ENCODE data around the gene TAB2.
A peak's percentile ranks its signal among the peaks of the same experiment; 100 is the strongest.
"Not testable (repeated sequence)": the region's sequence is repeated elsewhere in the genome, so short reads cannot be mapped to it uniquely, and the experiment has no call there.

Gene TAB2

DNA sequence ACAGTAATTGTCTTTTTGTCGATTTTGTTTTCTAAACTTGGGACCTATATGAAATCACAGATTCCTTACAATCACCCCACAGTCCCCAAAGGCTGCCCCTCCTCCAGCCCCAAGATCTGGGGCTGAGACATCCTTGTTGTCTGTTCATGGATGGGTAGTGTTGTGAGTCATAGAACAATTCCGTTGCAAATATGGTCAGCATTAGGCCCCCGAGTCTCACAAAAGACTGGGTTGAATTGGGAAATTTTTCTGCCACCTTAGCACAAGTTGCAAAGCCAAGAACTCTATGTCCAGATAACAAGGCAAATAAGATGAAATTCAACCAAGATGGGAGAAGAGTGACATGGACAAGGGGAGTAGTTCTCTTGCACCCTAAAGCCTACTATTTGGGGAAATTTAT is 10.5 kb upstream of the TAB2 start:
- no peak for DNase-seq

DNA sequence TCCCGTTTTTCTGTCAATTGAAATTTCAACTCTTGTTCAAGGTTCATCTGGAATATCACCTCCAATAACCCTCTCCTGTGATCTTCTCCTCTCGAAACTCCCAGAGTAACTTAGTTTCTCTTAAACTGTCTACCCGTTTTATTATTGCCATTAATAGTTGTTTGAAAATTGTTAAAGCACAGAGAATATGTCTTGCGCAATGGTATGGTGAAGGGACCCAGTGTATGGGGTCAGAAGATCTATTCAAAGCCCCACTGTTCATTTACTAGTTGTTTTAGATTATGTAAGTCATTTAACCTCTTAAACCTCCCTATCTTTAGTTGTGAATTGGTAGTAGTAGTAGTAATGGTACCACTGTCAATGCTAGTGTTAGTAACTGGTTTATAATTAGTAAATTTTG is 6.2 kb upstream of the TAB2 start:
- no peak for DNase-seq

DNA sequence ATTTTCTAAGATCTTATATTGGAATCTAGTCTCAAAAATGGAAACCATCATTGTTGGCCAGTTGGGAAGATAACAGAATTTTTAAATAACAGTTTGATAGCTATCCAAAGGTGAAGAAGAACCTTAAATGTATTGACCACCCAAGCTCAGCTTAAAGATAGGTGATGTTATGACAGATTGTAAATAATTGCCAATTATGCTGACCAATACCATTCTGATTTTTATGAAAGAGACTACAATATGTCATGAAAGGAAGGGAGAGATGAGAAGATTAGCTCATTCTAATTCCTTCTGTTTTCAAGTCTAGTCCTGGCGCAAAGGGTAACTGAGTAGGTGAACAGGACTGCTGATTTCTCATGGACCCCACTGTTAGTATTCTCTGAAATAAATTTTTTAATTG is 5.7 kb upstream of the TAB2 start:
- no peak for DNase-seq

DNA sequence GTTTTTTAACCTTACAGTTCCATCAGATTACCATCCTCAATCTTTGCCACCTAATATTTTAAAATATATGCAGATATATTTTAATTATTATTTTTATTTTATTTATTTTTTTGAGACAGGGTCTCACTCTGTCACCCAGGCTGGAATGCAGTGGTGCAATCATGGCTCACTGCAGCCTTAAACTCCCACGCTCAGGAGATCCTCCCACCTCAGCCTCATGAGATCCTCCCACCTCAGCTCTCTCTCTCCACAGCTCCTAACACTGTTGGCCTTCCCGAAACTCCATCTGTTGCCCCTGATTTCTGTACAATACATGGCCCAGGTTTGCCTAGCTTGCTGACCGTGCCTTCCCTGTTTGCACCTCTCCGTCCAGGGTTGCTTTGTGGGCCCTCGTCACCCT is 4.4 kb upstream of the TAB2 start:
- no peak for DNase-seq

DNA sequence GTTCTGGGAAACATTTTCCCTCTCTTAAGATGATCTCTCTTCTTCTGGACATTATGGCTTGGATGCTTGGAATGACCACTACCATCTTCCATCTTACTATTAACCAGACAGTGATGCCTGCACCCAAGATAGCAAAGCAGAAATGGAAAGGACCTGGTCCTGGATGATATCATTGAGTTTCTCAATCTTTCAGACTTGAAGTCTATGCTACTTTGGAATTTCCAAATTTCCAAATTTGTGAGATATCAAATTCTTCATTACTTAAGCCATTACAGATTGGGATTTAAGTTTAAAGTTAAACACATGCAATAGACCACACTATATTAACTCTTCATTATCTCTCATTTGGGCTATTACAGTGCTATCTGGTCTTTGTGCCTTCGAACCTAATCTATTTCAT is 3.7 kb upstream of the TAB2 start:
- DNase-seq: no peak

DNA sequence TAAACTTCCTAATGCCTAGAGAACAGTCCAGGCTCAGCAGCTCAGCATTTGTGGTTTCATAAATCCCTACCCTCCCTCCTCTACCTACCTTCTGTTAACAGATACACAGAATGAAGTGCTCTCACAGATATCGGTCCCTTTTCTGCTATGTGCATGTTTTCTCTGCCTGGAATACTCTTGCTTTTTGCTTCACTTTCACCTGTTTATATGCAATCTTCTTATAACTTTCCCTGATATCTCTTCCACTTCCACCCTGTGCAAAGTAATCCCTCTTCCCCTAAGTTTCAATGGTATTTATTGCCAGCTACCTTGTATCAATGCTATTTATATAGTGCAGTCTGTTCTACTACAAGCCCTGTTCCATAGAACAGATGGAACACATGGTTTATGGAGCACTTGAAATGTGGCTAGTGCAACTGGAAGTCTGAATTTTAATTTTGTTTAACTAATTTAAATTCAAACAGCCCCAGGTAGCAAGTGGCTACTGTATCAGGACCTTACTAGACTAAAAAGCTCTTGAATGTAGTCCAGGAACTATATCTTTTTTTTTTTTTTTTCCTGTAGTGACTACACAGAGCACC is 3.1 kb upstream of the TAB2 start:
- no peak for DNase-seq

DNA sequence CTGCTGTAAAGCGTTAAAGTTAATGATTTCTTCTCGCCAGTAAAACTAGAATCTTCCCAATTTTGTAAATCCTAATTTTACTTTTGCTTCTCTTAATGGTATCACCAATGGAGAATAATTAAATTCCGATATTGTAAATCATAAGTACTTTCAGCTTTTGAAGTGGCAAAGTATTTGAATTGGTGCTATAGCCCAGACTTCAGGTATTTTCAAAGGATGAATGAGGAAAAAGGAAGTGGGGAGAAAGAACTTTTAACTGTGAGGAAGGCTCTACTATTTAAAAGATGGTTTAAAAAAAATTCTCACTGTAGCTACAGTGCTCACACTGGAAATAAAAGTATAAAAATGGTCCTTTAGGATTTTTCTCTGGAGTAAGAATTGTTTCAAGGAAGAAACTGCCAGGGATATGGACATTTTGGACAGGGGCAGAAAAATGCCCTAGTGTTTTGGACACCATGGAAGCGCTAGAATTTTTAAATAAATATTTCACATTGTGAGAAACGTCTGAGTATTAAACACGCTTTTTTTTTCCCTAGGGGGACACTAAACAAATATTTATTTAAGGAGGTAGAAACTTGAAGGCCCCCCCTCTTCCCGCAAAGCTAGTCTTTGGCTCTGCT is 1.3 kb upstream of the TAB2 start:
- no peak for DNase-seq

DNA sequence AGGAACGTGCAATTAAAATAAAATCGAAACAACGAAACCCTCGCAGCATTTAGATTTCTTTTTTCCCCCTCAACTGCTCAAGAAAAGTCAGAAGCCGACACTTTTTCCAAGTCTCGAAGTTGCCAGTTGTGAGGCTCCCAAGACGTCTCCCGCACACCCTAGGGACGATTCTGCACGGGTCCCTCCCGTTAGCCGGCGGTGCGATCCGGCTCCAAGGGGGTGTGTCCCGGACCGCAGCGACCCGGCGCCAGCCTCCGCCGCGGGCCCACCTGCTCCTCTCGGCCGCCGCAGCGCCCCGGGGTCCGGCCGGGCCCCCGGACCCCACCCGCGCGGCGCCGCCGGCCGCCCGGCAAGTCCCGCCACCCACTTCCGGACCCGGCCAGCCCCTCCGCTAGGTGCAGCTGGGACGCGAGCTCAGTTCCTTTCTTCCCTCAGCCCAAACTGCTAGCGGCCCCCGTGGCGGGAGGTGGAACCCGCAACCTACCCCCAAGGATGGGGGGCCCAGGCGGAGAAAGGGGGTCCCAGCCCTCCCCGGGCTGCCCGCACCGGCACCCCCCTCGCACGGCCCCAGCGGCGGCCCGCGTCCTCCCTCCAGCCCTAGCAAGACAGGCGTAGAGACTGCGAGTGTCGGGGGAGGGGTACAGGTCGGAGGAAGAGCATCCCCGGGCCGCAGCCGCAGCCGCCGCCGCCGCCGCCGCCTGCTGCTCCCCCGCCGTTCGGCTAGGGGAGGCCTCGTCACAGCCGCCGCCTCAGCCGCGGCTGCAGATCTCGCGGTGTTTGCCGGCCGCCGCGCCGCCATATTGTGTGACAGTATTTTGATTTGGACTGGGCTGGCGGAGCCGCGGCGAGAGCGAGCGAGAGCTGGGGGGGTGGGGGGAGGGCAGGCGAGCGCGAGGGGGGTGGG is 520 bp upstream of the TAB2 start:
- DNase-seq: peak; percentile 88

DNA sequence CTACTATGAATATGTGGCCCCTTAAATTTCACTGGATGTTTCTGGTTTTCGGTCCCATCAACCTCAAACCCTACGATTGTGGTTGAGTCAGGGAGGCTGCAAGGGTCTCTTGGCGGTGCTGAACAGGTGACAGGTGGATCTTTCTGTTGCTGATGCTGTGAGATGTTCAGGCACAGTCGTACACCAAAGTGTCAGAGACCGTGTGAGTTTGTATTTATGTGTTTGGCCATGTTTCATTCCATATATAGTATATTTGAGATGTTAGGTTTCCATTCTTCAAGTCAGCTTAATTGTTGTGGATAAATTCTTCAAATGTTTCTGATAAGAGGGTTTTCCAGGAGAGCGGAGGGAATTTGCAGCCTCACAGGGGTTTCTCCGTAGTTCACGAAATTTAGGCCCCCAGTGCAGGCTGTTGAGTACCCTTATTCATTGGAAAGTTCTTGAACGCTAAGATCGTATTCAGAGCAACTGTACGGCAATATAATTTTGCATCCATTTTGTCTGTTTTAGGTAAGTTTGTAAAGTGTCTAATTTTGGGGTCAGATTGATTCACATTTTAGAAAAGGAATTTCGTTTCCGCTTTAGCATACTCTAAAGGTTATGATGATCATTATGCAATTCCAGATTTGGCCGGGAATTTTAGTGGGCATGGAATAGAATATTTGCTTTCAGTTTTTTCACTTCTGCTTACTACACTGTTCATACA is 1.2 kb downstream of the TAB2 start:
- DNase-seq: peak; percentile 50

DNA sequence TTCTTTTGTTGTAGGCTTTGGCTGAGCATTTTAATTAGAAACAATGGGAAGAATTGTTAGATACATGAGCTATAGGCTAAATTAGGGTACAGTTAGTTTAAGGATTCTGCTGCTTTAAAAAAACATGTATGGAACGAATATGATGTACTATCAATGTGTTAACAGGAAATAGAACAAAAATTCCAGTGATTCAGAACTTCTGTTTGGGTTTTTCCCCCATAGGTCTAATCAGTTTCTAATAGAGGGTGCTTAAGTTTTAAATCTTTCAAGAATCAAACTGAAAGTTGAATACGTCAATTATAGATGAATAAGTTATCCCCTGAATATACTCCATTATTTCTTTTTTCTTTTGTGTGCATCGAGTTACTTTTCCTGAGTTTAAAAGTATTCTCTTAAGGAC is 1.9 kb downstream of the TAB2 start:
- DNase-seq: no peak

DNA sequence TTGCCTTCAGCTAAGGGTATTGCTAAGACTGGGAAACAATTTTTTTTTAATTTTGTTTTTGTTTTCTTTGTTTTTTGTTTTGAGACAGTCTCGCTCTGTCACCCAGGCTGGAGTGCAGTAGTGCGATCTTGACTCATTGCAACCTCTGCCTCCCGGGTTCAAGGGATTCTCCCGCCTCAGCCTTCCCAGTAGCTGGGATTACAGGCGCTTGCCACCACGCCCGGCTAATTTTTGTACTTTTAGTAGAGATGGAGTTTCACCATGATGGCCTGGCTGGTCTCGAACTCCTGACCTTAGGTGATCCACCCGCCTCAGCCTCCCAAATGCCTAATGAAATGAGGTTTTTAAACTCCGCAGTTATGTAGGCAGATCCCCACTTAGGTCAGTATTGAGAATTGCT is 2.5 kb downstream of the TAB2 start:
- not testable (repeated sequence) for DNase-seq

DNA sequence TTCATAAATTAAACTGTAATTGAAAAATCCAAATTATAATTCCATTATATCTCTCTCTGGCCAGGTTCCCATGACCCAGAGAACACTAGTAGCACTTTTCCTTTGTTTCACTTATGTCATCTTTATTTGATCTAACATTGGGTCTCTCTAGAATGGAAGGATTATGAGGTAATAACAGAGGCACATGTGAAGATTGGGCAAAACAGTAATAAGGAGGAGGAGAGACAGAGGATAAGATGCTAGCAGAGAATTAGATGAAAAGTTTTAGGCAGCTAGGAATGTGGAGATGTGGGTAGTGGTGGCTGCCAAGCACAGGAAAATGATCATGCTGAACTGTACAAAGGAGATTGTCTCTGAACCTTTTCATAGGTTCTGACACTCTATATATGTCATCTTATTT is 3.3 kb downstream of the TAB2 start:
- no peak for DNase-seq

DNA sequence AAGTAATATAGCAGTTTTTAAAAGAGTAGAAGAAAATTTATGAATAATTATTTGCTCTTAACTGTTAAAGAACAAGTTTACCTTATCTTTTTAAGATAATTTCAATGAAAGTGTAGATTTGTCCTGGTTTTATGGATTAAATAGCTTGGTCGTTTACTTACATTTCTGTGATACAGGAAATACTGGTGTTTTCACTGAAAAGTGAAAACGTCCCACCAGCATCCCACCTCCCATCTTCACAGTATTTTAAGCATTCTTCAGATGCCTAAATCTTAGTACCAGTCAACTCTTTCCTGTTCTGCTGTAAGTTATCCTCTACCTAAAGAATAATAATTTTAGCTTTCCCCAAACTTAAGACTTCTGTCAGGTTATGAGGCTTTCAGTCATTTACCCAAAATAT is 5.8 kb downstream of the TAB2 start:
- no peak for DNase-seq

DNA sequence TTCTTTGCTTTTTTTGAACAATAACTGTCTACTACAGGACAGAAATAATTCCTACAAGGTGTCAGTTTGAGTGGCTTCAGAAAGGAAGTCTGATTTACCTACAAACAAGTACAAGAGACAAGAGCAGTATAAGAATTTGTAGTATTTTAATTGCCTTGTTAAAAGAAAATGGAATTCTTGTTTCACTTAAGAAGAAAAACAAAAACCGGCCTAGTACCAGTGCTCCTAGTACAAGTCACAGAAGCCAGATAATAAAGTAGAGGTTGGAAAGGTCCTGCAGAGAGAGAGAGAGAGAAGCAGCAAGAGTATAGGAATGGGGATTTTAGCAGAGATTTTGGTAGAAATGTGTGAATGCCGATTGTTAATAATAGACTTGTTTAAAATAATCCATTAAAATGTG is 6.4 kb downstream of the TAB2 start:
- DNase-seq: no peak

DNA sequence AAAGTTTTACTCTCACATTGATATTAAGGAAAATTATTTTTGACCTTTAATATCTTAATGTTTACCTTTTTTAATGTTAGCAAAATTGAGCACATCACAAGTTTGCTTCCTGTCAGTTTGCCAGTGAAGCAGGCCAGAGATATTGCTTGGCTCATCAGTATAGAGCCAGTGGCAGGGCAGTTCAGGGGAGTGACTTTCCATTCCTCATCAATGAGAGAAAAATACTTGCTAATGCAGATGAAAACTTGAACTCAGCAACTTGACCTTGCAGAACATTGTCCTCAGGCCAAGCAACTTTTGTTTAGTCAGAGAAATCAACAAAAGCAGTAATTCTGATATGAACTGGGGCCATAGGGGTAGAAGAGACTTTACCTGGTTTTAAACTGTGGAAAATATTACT is 6.9 kb downstream of the TAB2 start:
- no peak for DNase-seq

DNA sequence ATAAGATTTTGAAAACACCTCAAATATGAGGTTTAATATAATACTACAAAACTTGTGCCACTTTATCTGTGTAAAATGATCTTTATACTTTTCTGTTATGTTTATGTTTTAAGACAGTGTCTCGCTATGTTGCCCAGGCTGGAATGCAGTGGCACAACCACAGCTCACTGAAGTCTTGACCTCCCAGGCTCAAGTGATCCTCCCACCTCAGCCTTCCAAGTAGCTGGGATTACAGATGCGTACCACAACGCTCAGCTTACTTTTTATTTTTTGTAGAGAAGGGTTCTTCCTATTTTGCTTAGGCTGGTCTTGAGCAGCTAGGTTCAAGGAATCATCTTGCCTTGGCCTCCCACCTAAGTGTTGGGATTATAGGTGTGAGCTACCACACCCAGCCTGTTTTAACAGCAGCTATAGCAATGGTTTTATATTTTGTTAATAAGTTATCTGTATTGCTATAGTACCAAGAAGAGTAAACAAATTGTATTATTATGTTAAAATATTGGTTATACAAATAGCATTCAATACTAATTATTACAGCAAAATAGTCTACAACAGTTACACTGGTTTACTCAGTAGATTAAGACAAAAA is 8.2 kb downstream of the TAB2 start:
- no peak for DNase-seq

DNA sequence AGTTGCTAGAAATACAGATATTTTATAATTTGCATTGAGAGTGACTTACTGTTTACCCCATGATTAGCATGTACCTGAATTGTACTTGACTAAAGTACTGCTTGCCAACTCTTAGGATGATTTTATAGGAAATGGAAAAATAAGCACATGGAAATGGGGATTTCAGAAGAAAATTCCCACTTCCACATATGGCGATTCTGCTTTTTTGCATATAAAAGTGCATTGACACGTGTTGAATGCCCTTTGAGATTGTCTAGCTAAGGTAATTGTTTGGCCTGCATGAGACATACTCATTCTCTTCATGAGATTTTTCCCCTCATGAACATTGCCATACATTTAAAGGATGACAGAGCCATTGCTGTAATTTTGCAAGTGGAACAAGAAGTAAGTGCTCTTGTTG is 10.1 kb downstream of the TAB2 start:
- DNase-seq: no peak

DNA sequence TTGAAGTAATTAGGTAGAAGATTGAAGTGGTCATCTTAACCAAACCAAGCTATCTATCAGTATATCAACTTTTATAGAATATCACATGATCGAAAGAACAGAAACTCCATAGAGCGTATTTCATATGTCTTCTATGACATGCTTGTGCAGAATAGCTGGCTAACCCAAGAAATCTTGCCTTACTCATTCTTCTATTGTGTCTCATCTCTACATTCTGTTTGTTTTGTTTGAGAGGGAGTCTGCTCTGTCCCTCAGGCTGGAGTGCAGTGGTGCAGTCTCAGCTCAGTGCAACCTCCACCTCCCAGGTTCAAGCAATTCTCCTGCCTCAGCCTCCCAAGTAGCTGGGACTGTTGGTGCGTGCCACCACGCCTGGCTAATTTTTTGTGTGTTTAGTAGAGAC is 10.6 kb downstream of the TAB2 start:
- no peak for DNase-seq

DNA sequence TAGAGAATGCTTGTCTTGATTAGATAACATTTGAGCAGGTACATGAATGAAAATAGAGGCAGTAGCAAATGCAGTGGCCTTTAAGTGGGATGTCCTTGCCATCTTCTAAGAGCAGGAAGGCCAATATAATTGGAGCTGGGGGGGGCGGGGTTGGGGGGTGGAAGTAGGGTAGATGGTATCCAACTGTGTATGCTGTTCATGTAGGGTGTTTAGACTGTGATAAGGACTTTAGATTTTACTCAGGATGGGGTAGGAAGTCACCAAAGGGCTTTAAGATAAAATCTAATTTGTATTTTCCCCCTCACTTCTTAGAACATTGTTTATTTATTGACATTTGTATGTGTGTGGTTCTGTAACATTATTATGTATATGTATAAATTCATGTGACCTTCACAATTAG is 12.0 kb downstream of the TAB2 start:
- DNase-seq: no peak

DNA sequence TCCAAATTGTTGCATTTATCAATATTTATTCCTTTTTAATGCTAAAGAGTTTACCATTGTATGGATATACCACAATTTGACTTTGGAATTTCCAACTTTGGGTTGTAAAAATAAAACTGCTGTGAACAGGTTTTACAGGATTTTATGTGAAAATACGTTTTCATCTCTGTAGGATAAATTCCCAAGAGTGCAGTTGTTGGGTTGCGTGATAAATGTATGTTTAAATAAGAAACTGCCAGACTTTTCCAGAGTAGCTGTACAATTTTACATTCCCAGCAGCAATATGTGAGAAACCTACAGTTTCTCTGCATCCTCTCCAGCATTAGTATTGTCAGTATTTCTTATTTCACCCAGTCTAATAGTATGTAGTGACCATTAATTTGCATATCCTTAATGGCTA is 12.6 kb downstream of the TAB2 start:
- DNase-seq: no peak

DNA sequence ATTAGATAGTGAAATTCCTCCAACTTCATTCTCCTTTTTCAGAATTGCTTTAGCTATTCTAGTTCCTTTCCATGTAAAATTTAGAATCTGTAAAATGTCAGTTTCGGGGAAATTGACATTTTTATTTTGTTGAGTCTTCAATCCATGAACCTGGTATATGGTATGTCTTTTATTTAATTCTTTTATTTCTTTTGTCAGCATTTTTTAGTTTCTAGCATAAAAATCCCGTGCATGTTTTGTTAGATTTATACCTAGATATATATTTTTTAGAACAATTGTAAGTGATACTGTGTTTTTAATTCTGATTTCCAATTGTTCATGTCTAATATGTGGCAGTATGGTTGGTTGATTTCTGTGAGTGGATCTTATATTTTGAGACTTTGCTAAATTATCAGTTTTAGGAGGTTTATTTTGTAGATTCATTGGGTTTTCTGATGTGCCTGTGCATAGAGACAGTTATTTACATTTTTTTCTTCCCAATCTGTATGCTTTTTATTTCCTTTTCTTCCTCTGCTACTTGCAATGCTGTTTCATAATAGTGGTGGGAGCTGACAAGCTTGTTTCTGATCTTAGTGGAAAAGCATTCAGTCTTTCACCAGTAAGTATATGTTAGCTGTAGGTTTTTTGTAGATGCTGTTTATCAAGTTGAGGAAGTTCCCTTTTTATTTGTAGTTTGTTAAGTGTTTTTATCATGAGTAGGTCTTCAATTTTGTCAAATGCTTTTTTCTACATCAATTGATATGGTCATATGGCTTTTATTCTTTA is 13.7 kb downstream of the TAB2 start:
- no peak for DNase-seq

DNA sequence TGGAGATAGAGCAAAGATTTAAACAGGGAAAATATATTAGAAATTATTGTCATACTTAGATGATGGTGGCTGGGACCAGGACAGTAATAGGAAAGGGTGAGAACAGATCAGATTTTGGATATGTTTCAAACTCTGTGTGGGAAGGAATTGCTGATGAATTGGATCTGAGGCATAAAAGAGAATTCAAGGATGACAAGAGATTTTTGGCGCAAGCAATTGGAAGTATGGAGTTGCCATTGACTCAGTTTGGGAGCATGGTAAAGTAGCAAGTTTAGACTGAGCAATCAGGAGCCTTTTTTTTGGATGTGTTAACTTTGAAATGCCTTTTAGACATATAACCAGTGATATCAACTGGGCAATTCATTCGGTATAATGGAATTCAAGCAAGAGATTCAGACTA is 14.4 kb downstream of the TAB2 start:
- no peak for DNase-seq

Measured in right kidney (tissue), 1 donor.